HFF-Myc (cell line): ENCODE data around the gene PLXNA3.

ENCODE experiments used
- DNase-seq: peaks from one replicate; pipeline ENCODE4 v3.0.0-alpha.2; 2011; ENCODE audit warnings: low read depth; ENCODE audit errors: extremely low read depth
- H3K4me3 ChIP-seq: replicated peaks from 2 replicates; pipeline ENCODE4 v1.5.1; 2011; ENCODE audit warnings: low read depth, mild to moderate bottlenecking, control low read depth, low read length
- CTCF ChIP-seq: IDR thresholded peaks from 2 replicates; pipeline ENCODE4 v1.5.1; 2012; ENCODE audit warnings: mild to moderate bottlenecking, low read depth, low read length, control low read depth; ENCODE audit errors: missing control alignments

PLXNA3 gene

GRCh38 chrX:154502098-154502497 lies 44.0 kb downstream of the PLXNA3 start:
- no peak for TF ChIP-seq CTCF
- DNase-seq = no peak
- no peak overlapping the region for H3K4me3 ChIP-seq

GRCh38 chrX:154502989-154503388 lies 44.9 kb downstream of the PLXNA3 start:
- DNase-seq = no peak
- TF ChIP-seq CTCF = no peak
- no peak overlapping the region for H3K4me3 ChIP-seq

GRCh38 chrX:154505734-154506133 lies 47.7 kb downstream of the PLXNA3 start:
- no peak for DNase-seq
- no peak for TF ChIP-seq CTCF
- no peak overlapping the region for H3K4me3 ChIP-seq

GRCh38 chrX:154506483-154507332 lies 48.6 kb downstream of the PLXNA3 start:
- TF ChIP-seq CTCF = no peak
- H3K4me3 ChIP-seq = no peak overlapping the region
- no peak for DNase-seq

DNA sequence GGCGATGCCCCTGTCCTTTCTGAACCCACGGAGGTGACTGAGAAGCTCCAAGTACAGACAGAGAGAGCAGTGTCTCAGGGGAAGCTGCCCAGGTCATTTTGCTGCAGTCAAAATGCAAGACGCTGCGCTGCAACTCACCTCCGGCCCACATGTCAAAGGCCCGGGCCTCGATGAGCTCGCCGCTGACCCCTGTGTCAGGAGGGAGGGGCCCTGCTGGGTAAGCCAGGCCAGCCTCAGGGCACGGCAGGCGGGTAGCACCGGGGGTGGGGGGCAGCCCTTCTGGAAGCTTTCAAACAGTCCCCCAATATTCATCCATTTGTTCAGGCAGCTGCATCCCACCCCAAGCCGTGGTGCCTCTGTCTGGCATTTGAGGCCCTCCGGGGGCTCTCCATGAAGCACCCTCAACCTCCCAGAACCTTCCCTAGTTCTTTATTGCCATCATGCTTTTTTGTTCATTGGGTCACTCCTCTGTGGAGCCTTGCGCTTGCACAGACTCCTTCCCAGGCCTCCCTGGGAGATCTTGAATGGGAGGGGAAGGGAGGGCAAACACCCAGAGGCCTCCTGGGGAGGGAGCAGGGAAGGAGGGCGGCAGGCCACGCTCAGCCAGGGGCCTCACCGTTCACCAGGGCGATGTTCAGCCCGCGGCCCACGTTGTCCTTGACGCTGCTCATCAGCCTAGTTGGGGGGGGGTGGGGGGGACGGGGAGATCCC lies 49.7 kb downstream of the PLXNA3 start:
- H3K4me3 ChIP-seq = no peak overlapping the region
- DNase-seq = no peak
- TF ChIP-seq CTCF = no peak

DNA sequence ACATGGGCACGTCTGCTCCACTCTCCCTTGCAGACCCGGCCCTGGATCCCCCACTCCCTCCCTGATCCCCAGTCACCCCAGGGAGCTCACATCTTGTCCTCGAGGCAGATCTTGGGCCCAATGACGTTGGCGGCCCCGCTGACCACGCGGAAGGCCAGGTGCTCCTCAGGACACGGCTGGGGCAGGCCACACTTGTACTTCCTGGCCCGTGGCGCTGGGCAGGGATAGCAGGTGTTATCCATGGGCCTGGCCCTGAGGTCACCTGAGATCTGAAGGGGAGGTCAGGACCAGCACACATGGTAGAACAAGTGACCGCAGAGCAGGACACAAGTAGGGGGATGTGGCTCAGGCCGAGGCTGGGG lies 50.3 kb downstream of the PLXNA3 start:
- H3K4me3 ChIP-seq = no peak overlapping the region
- no peak for TF ChIP-seq CTCF
- DNase-seq = no peak
